Measurements from ENCODE around the gene GAS7.

GAS7 gene

GRCh38 chr17:10173913-10174312, 24.5 kb downstream of the GAS7 start:
- H3K4me3 ChIP-seq (ENCODE audit: low read depth, low read length): no peak overlapping the region
- no peak for DNase-seq (ENCODE audit: low read depth)
- TF ChIP-seq, protein P1, sequence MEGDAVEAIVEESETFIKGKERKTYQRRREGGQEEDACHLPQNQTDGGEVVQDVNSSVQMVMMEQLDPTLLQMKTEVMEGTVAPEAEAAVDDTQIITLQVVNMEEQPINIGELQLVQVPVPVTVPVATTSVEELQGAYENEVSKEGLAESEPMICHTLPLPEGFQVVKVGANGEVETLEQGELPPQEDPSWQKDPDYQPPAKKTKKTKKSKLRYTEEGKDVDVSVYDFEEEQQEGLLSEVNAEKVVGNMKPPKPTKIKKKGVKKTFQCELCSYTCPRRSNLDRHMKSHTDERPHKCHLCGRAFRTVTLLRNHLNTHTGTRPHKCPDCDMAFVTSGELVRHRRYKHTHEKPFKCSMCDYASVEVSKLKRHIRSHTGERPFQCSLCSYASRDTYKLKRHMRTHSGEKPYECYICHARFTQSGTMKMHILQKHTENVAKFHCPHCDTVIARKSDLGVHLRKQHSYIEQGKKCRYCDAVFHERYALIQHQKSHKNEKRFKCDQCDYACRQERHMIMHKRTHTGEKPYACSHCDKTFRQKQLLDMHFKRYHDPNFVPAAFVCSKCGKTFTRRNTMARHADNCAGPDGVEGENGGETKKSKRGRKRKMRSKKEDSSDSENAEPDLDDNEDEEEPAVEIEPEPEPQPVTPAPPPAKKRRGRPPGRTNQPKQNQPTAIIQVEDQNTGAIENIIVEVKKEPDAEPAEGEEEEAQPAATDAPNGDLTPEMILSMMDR (IDR thresholded peaks at IDR 0.05; ENCODE audit: insufficient read depth, low read depth, low read length, missing control alignments): no peak

- DNase-seq (ENCODE audit: low read depth): no peak
- TF ChIP-seq, protein P1 (IDR thresholded peaks at IDR 0.05; ENCODE audit: insufficient read depth, low read depth, low read length, missing control alignments): no peak
Observed at GRCh38 chr17:10172778-10173177, 25.6 kb downstream of the GAS7 start.

GRCh38 chr17:10172241-10172741, 26.1 kb downstream of the GAS7 start:
- no peak overlapping the region for H3K4me3 ChIP-seq (ENCODE audit: low read depth, low read length)
- TF ChIP-seq, protein P1 (IDR thresholded peaks at IDR 0.05; ENCODE audit: insufficient read depth, low read depth, low read length, missing control alignments): no peak
- peak; percentile 61 for DNase-seq (ENCODE audit: low read depth)

More at GRCh38 chr17:10172778-10173177, 25.6 kb downstream of the GAS7 start:
- no peak overlapping the region for H3K4me3 ChIP-seq (ENCODE audit: low read depth, low read length)

- no peak overlapping the region for H3K4me3 ChIP-seq (ENCODE audit: low read depth, low read length)
- DNase-seq (ENCODE audit: low read depth): peak; percentile 71
Observed at GRCh38 chr17:10171581-10171981, 26.8 kb downstream of the GAS7 start.

GRCh38 chr17:10171122-10171571, 27.3 kb downstream of the GAS7 start:
- H3K4me3 ChIP-seq (ENCODE audit: low read depth, low read length): no peak overlapping the region
- DNase-seq (ENCODE audit: low read depth): no peak
- TF ChIP-seq, protein P1 (IDR thresholded peaks at IDR 0.05; ENCODE audit: insufficient read depth, low read depth, low read length, missing control alignments): no peak

More at GRCh38 chr17:10171581-10171981, 26.8 kb downstream of the GAS7 start:
- TF ChIP-seq, protein P1 (IDR thresholded peaks at IDR 0.05; ENCODE audit: insufficient read depth, low read depth, low read length, missing control alignments): no peak

- no peak for DNase-seq (ENCODE audit: low read depth)
- TF ChIP-seq, protein P1 (IDR thresholded peaks at IDR 0.05; ENCODE audit: insufficient read depth, low read depth, low read length, missing control alignments): no peak
- no peak overlapping the region for H3K4me3 ChIP-seq (ENCODE audit: low read depth, low read length)
Observed at GRCh38 chr17:10170233-10170632, 28.2 kb downstream of the GAS7 start.

DNA sequence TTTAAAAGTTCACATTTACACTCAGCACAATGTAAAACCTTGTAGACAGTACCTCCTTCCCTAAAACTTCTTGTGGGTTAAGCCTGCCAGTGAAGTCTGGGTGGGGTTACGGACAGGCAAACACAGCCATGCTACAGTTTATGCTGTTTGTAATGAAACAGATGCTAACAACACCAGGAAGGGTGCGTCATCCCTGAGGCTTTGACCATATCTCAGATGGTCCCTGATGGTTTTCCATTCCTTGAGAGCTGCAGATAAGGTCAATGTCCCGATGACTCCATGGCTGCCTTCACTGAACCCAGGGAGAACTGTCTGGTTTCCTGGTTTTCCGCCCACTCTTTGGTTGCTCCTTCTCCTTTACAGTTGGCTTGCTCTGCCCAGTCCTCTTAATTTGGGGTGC, 29.1 kb downstream of the GAS7 start:
- no peak overlapping the region for H3K4me3 ChIP-seq (ENCODE audit: low read depth, low read length)
- TF ChIP-seq, protein P1 (IDR thresholded peaks at IDR 0.05; ENCODE audit: insufficient read depth, low read depth, low read length, missing control alignments): no peak
- DNase-seq (ENCODE audit: low read depth): no peak

Measured in GM12865 (cell line).